HepG2 (cell line): ENCODE measurements around the gene MYO7B. TPM values are rescaled to one million over a fixed set of nuclear protein-coding genes. Genes with fewer than 3 reads are reported as not detected.

Experiments used
- CHD4 ChIP-seq: fragments of 200-600 bp; sonication (generic); IDR thresholded peaks from 2 replicates; pipeline ENCODE4 v1.7.0; 2017; ENCODE audit warnings: mild to moderate bottlenecking, low read length, borderline replicate concordance
- FOXO1 ChIP-seq: sonication (generic); formaldehyde crosslinking; IDR thresholded peaks from 2 replicates; pipeline ENCODE4 v1.4.0; 2020; ENCODE audit warnings: missing genetic modification reagents
- NONO ChIP-seq, 2 experiments: fragments of 450-650 bp in 1 of 2; sonication (generic) in 1 of 2; formaldehyde crosslinking in 1 of 2; IDR thresholded peaks in 1 of 2; conservative IDR thresholded peaks in 1 of 2; 2 replicates each; pipeline versions ENCODE4 v1.6.1 to v1.8.0; 2017 to 2022; ENCODE audit warnings: mild to moderate bottlenecking in 1 of 2, missing genetic modification reagents in 1 of 2, moderate library complexity in 1 of 2
- RFX1 ChIP-seq: fragments of 450-650 bp; IDR thresholded peaks from 2 replicates; pipeline ENCODE4 v1.6.1; 2017
- SRSF4 ChIP-seq: fragments of 200-400 bp; formaldehyde crosslinking; IDR thresholded peaks from one replicate; pipeline ENCODE4 v1.6.1; 2018; ENCODE audit warnings: mild to moderate bottlenecking, low read depth, low read length, moderate library complexity; ENCODE audit not compliant: poor library complexity, severe bottlenecking
- TFE3 ChIP-seq: IDR thresholded peaks from 2 replicates; pipeline ENCODE4 v1.6.1; 2016
- ZBTB40 ChIP-seq, 2 experiments: fragments of 450-650 bp in 1 of 2; sonication (generic) in 1 of 2; formaldehyde crosslinking in 1 of 2; IDR thresholded peaks; 2 replicates each; pipeline versions ENCODE4 v1.6.1 to v1.8.0; 2016 to 2022; ENCODE audit warnings: antibody characterized with exemption in 1 of 2, mild to moderate bottlenecking in 1 of 2, missing genetic modification reagents in 1 of 2
- ZFYVE20 ChIP-seq: sonication (generic); formaldehyde crosslinking; IDR thresholded peaks from 2 replicates; pipeline ENCODE4 v1.8.0; 2023; ENCODE audit warnings: low read depth, mild to moderate bottlenecking, moderate library complexity, missing genetic modification reagents, borderline replicate concordance
- ZNF12 ChIP-seq: sonication (generic); formaldehyde crosslinking; IDR thresholded peaks from 2 replicates; pipeline ENCODE4 v1.5.0; 2020; ENCODE audit warnings: missing genetic modification reagents
- ZNF263 ChIP-seq: sonication (generic); formaldehyde crosslinking; IDR thresholded peaks from 2 replicates; pipeline ENCODE4 v1.4.0; 2020; ENCODE audit warnings: missing genetic modification reagents
- ZNF574 ChIP-seq: sonication (generic); formaldehyde crosslinking; IDR thresholded peaks from 2 replicates; pipeline ENCODE4 v1.4.0; 2020; ENCODE audit warnings: missing genetic modification reagents
- polyA plus RNA-seq, 8 experiments: library from polyadenylated mRNA; depleted of rRNA in 3 of 8; stranded (reverse) in 7 of 8; unstranded in 1 of 8; fragments of >200 nt; fragmentation: Illumina TruSeq in 4 of 8; extraction: Trizol in 4 of 8; gene quantifications; 2 replicates each; pipeline versions ENCODE4 v1.2.1 to v1.2.3, GENCODE V29; 2011 to 2016; ENCODE audit warnings: low read depth in 4 of 8, missing spikeins in 1 of 8, mixed read lengths in 1 of 8; ENCODE audit not compliant: insufficient read depth in 1 of 8
- total RNA-seq, 5 experiments: library from RNA; depleted of rRNA; stranded (reverse); fragments of >200 nt; fragmentation: Illumina TruSeq; extraction: Trizol; gene quantifications; 2 replicates each; pipeline ENCODE4 v1.2.3, GENCODE V29; 2016; ENCODE audit warnings: low read depth in 1 of 5
- TF ChIP-seq, protein P1 (sequence below): sonication (generic); formaldehyde crosslinking; IDR thresholded peaks from 2 replicates; pipeline ENCODE4 v1.4.0; 2020; ENCODE audit warnings: missing genetic modification reagents; ENCODE audit errors: not compliant biosample characterization

The MYO7B gene
- total and polyA plus RNA-seq, 2 of the 13 experiments (the other 11 are each of a cell fraction or from before 2014, with no cell fraction given): not detected

GRCh38 chr2:127640082-127641072 is 104.9 kb downstream of the MYO7B start (continued):
- TF ChIP-seq CHD4 (no peak), TFE3 (CRISPR knock-in tag) (no peak), ZNF12 (CRISPR knock-in tag) (no peak), ZNF574 (CRISPR knock-in tag) (0 out of 2 replicates have a peak, but pooled peaks have one; percentile 13), SRSF4 (no peak), RFX1 (no peak), ZNF263 (no peak), ZBTB40 (IDR thresholded peaks at IDR 0.05) (no peak), ZBTB40 (CRISPR knock-in tag; IDR thresholded peaks at IDR 0.05) (peak; percentile 62; the same call in 1 of the 2 replicates), FOXO1 (no peak), NONO (IDR thresholded peaks at IDR 0.05) (no peak), NONO (CRISPR knock-in tag; conservative IDR thresholded peaks at IDR 0.05) (peak; percentile 31; the same call in 1 of the 2 replicates), ZFYVE20 (peak; percentile 80; the same call in 1 of the 2 replicates)
- TF ChIP-seq, protein P1, sequence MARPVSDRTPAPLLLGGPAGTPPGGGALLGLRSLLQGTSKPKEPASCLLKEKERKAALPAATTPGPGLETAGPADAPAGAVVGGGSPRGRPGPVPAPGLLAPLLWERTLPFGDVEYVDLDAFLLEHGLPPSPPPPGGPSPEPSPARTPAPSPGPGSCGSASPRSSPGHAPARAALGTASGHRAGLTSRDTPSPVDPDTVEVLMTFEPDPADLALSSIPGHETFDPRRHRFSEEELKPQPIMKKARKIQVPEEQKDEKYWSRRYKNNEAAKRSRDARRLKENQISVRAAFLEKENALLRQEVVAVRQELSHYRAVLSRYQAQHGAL (CRISPR knock-in tag): no peak
